ENCODE measurements around the gene LCN15.

LCN15 gene

DNA sequence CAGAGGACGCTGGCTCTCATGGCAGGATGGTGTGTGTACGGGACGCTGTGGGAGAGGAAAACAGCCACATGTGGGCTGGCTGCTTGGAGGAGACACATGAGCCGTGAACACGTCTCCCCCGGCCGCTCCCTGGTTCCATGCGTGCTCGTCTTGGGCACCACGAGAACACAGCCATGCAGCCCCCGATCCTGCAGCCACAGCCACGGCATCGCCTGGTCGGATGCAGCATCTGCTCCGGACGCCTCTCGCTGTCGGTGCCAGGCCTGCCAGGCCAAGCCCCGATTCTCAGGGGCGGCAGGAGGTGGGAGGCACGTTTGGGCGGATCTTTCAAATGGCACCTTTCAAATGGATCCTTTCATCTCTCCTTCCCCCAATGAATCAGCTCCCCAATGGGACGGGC is 24.8 kb downstream of the LCN15 start:
- TF ChIP-seq CTCF (IDR thresholded peaks at IDR 0.05; ENCODE audit: low read depth, low read length, missing control alignments): no peak
- in situ Hi-C loops (cut with HindIII; ENCODE audit: low sequenced_read_pairs): no loop called here
- H3K4me3 ChIP-seq (ENCODE audit: low read depth, low read length): no peak overlapping the region
- no peak for DNase-seq (ENCODE audit: low read depth)

GRCh38 chr9:136738960-136739359 is 25.4 kb downstream of the LCN15 start:
- DNase-seq (ENCODE audit: low read depth): no peak
- in situ Hi-C loops (cut with HindIII; ENCODE audit: low sequenced_read_pairs): no loop called here
- H3K4me3 ChIP-seq (ENCODE audit: low read depth, low read length): no peak overlapping the region
- TF ChIP-seq CTCF (IDR thresholded peaks at IDR 0.05; ENCODE audit: low read depth, low read length, missing control alignments): no peak

DNA sequence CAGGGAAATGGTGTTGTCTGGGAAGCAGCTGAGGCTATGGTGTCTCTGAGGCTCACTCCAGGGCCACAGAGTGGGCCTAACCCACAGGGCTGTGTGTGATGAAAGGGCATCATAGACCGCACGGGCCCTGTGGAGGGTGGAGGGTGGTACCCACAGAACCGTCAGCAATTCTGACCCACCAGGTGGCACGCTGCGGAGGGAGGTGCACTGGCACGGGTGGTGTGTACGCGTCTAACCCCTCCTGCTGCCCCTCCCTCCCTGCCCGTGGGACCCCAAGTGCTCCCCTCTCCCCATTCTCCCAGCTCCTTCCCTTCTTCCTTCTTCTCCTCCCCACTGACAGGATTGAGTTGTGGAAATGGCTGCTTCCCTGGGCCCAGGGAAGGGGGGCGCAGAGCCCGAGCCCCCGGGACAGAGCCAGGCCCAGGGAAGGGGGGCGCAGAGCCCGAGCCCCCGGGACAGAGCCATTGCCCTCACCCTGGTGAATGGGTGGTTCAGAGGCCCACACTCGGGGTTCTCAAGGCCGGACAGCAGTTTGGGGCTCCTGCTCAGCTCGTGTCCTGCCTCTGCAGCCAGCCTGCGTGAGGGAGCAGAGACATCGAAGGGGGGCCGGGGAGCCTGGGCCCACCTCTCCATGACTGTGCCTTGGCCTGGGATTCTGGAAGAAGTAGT is 28.4 kb downstream of the LCN15 start:
- no peak overlapping the region for H3K4me3 ChIP-seq (ENCODE audit: low read depth, low read length)
- no peak for DNase-seq (ENCODE audit: low read depth)
- TF ChIP-seq CTCF (IDR thresholded peaks at IDR 0.05; ENCODE audit: low read depth, low read length, missing control alignments): no peak
- in situ Hi-C loops (cut with HindIII; ENCODE audit: low sequenced_read_pairs): no loop called here

- in situ Hi-C loops (cut with HindIII; ENCODE audit: low sequenced_read_pairs): no loop called here
- no peak for TF ChIP-seq CTCF (IDR thresholded peaks at IDR 0.05; ENCODE audit: low read depth, low read length, missing control alignments)
- no peak for DNase-seq (ENCODE audit: low read depth)
- H3K4me3 ChIP-seq (ENCODE audit: low read depth, low read length): no peak overlapping the region
These were observed 29.4 kb downstream of the LCN15 start for GRCh38 chr9:136734837-136735496.

GRCh38 chr9:136733611-136734010 is 30.7 kb downstream of the LCN15 start:
- TF ChIP-seq CTCF (IDR thresholded peaks at IDR 0.05; ENCODE audit: low read depth, low read length, missing control alignments): no peak
- no peak overlapping the region for H3K4me3 ChIP-seq (ENCODE audit: low read depth, low read length)
- in situ Hi-C loops (cut with HindIII; ENCODE audit: low sequenced_read_pairs): no loop called here
- DNase-seq (ENCODE audit: low read depth): no peak

DNA sequence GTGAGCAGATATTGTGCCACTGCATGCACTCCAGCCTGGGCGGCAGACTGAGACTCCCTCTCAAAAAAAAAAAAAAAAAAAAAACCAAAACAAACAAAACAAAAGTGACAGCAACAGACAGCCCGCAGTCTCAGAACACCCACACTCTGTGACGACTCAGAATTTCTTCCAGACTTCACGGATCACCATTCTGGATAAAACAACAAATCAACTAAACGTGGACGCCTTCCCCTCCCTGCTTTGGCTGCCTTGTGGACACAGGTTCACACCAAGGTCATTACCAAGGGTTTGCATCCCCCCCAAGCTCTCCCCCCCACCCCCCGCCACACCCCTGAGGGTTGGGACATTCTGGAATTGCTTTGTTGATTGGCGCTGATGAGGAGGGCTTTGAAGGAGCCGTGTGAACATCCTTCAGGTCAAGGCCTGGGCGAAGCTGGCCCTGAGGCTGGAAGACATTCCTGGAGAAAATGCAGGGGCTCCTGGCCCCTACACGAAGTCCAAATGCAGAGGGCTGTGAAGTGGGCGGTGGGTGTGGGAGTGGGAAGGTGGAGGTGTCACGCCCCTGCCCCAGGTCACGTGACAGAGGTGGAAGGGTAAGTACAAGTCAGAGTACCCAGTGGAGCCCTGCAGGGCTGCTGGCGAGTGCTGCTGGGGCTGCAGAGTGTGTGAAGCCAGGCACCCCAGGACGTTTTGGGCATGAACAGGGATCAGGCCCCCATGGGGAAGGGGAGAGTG is 31.7 kb downstream of the LCN15 start:
- in situ Hi-C loops (cut with HindIII; ENCODE audit: low sequenced_read_pairs): no loop called here
- no peak overlapping the region for H3K4me3 ChIP-seq (ENCODE audit: low read depth, low read length)
- no peak for DNase-seq (ENCODE audit: low read depth)
- TF ChIP-seq CTCF (IDR thresholded peaks at IDR 0.05; ENCODE audit: low read depth, low read length, missing control alignments): no peak

All from astrocyte of the cerebellum (primary cell).